ENCODE measurements around the gene AP2A1. TPM values are rescaled to one million over a fixed set of nuclear protein-coding genes. Genes with fewer than 3 reads are reported as not detected.

The AP2A1 gene
- total and polyA plus RNA-seq, 2 of the 13 experiments (the other 11 are each of a cell fraction or from before 2014, with no cell fraction given) = 22.7 to 39.7 TPM

DNA sequence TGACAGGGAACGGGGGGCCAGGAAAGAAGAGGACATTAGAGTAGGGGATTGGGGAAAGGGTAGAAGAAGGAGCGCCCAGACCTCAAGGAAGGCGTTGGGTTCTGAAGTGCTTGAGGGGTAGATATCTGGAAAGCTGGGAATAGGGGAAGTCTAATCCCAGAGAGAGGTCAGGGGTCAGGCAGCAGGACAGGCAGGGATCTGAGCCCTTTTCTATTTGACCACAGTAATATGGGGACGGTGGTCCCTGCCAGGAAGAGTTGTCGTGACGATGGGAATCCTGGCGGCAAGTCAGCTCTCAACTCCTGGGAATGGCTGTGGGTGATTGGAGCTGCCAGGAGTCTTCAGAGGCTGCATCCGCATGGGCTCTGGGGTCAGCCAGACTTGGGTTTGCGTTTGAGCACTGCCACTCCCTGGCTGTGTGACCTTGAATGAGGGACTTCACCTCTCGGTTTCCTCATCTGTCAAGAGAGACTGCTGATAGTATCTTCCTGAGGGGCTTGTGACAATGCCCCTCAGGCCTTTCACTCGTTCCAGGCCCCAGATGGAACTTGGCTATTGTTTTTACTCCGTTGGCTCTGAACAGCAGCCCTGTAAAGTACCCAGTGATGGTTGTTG, 1.3 kb downstream of the AP2A1 start:
- 40% methylated on average over 8 of the region's 12 CpGs for WGBS (ENCODE audit: low lambda C conversion rate)

DNA sequence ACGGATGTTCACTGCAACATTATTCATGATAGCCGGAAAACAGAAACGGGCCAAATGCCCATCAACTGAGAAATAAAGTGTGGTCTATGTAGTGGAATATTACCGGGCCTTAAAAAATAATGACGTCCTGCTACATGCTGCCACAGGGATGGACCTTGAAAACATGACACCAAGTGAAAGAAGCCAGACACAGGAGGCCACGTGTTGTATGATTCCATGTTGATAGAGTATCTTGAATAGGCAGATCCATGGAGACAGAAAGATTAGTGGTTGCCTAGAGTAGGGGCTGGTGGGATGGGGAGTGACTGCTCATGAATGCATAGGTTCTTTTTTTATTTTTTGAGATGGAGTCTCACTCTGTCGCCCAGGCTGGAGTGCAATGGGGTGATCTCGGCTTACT, 3.7 kb downstream of the AP2A1 start:
- TF ChIP-seq FLYWCH1 (CRISPR knock-in tag; IDR thresholded peaks at IDR 0.05) (no peak), AHR (CRISPR knock-in tag; IDR thresholded peaks at IDR 0.05) (no peak), ZNF382 (CRISPR knock-in tag; IDR thresholded peaks at IDR 0.05; ENCODE audit: borderline replicate concordance) (no peak), ZNF605 (CRISPR knock-in tag; IDR thresholded peaks at IDR 0.05) (no peak), ZMYM4 (CRISPR knock-in tag; IDR thresholded peaks at IDR 0.05) (no peak), ZNF674 (CRISPR knock-in tag; IDR thresholded peaks at IDR 0.05; ENCODE audit: low read depth) (no peak)
- DNase-seq (ENCODE audit: low spot score) (no peak), ATAC-seq (no peak), FAIRE-seq (no peak)
- H3K9ac ChIP-seq (ENCODE audit: insufficient read depth, low read depth, low read length) = no peak overlapping the region
- WGBS (ENCODE audit: low lambda C conversion rate) = 97% methylated on average over 8 of the region's 8 CpGs
- ChIA-PET POLR2A (interaction anchor here (1.2 to 1.8 kb wide), 2 partner anchors 80 to 1379 kb away, joined by 6 to 7 read pairs; partner anchors contain the start of genes KDELR1 and PTOV1), CTCF (ENCODE audit: low intra/inter-chr PET ratio, low total read pairs) (no interaction called here)
- no peak overlapping the region for H3K4me3 ChIP-seq (replicated peaks in 1 of 3; ENCODE audit: insufficient read depth in 1 of 3, low read depth in 2 of 3, low read length in 3 of 3)
- no peaks in the 10 kb centered on the region for H4K20me1 ChIP-seq (ENCODE audit: insufficient read depth, low read length)
- H3K36me3 ChIP-seq (replicated peaks in 1 of 2; ENCODE audit: control insufficient read depth in 1 of 2, insufficient read depth in 2 of 2, low read length in 2 of 2) = no peaks in the 10 kb centered on the region
- H3K27ac ChIP-seq (ENCODE audit: extremely low read length, insufficient read depth, low read length) = peak overlapping the region; percentile 85
- H3K9me3 ChIP-seq (ENCODE audit: low read length) = no peaks in the 10 kb centered on the region
- intact Hi-C loops (cut with micrococcal nuclease; ENCODE audit: unreplicated experiment) = no loop called here
- no TSS peak for BruUV-seq (replicated peaks)
- H3K4me1 ChIP-seq (ENCODE audit: insufficient read depth, low read length) = peaks cover 54% of the 10 kb centered on the region
- H2AFZ ChIP-seq (ENCODE audit: low read length) = no peak overlapping the region
- in situ Hi-C loops (cut with HindIII; ENCODE audit: extremely low pct_ligation_motif_present, low pct_unique_long_range_greater_than_20kb) = no loop called here
- H3K79me2 ChIP-seq (ENCODE audit: insufficient read depth, low read length) = peaks cover 20% of the 10 kb centered on the region
- H3K27me3 ChIP-seq (ENCODE audit: control insufficient read depth in 1 of 2, insufficient read depth in 2 of 2, low read length in 2 of 2) = no peaks in the 10 kb centered on the region; a peak in 1 of 5 replicates
- no peak overlapping the region for H3K4me2 ChIP-seq (ENCODE audit: low read depth, low read length)

More for the DNA sequence above, 1.3 kb downstream of the AP2A1 start:
- Histone ChIP-seq H3K27me3 (ENCODE audit: control insufficient read depth in 1 of 2, insufficient read depth in 2 of 2, low read length in 2 of 2) (no peaks in the 10 kb centered on the region; a peak in 1 of 5 replicates), H3K9me3 (ENCODE audit: low read length) (no peaks in the 10 kb centered on the region), H3K4me3 (replicated peaks in 1 of 3; ENCODE audit: insufficient read depth in 1 of 3, low read depth in 2 of 3, low read length in 3 of 3) (peak overlapping the region; percentile 88 to 96 (median 95)), H3K36me3 (replicated peaks in 1 of 2; ENCODE audit: control insufficient read depth in 1 of 2, insufficient read depth in 2 of 2, low read length in 2 of 2) (no peaks in the 10 kb centered on the region), H3K79me2 (ENCODE audit: insufficient read depth, low read length) (peaks cover 20% of the 10 kb centered on the region), H3K27ac (ENCODE audit: extremely low read length, insufficient read depth, low read length) (peak overlapping the region; percentile 51), H4K20me1 (ENCODE audit: insufficient read depth, low read length) (no peaks in the 10 kb centered on the region), H3K4me1 (ENCODE audit: insufficient read depth, low read length) (peaks cover 60% of the 10 kb centered on the region), H2AFZ (ENCODE audit: low read length) (no peak overlapping the region), H3K4me2 (ENCODE audit: low read depth, low read length) (peak overlapping the region; percentile 95), H3K9ac (ENCODE audit: insufficient read depth, low read depth, low read length) (peak overlapping the region; percentile 78)
- BruUV-seq (replicated peaks) = no TSS peak
- ChIA-PET POLR2A (no interaction called here), CTCF (ENCODE audit: low intra/inter-chr PET ratio, low total read pairs) (no interaction called here)
- intact Hi-C loops (cut with micrococcal nuclease; ENCODE audit: unreplicated experiment) (loop anchor here (10.0 kb wide), 1 partner anchor 47 kb away; the partner anchor contains the start of genes FUZ and MED25), in situ Hi-C loops (cut with HindIII; ENCODE audit: extremely low pct_ligation_motif_present, low pct_unique_long_range_greater_than_20kb) (no loop called here)
- no peak for ATAC-seq
- no peak for FAIRE-seq
- DNase-seq (ENCODE audit: low spot score) = no peak
- TF ChIP-seq MED8 (CRISPR knock-in tag; IDR thresholded peaks at IDR 0.05; ENCODE audit: insufficient replicate concordance) = no peak
- TF ChIP-seq PCBP2 (optimal IDR thresholded peaks at IDR 0.05; ENCODE audit: low read depth, low read length, poor library complexity, severe bottlenecking) = peak; percentile 25
- peak; percentile 10 for TF ChIP-seq XRCC5 (optimal IDR thresholded peaks at IDR 0.05; ENCODE audit: low read length)
- TF ChIP-seq ZNF768 (CRISPR knock-in tag; IDR thresholded peaks at IDR 0.05) = peak; percentile 70
- TF ChIP-seq NFATC3 (CRISPR knock-in tag; IDR thresholded peaks at IDR 0.05) = no peak
- TF ChIP-seq, protein P1, sequence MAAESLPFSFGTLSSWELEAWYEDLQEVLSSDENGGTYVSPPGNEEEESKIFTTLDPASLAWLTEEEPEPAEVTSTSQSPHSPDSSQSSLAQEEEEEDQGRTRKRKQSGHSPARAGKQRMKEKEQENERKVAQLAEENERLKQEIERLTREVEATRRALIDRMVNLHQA (CRISPR knock-in tag; IDR thresholded peaks at IDR 0.05) = no peak
- TF ChIP-seq, protein P2, sequence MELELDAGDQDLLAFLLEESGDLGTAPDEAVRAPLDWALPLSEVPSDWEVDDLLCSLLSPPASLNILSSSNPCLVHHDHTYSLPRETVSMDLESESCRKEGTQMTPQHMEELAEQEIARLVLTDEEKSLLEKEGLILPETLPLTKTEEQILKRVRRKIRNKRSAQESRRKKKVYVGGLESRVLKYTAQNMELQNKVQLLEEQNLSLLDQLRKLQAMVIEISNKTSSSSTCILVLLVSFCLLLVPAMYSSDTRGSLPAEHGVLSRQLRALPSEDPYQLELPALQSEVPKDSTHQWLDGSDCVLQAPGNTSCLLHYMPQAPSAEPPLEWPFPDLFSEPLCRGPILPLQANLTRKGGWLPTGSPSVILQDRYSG (CRISPR knock-in tag; IDR thresholded peaks at IDR 0.05) = no peak
- no peak for TF ChIP-seq ZNF747 (CRISPR knock-in tag; IDR thresholded peaks at IDR 0.05; ENCODE audit: borderline replicate concordance)
- no peak for TF ChIP-seq ZNF24 (IDR thresholded peaks at IDR 0.05)
- 0 out of 2 replicates have a peak, but pooled peaks have one; percentile 37 for TF ChIP-seq ZNF761 (CRISPR knock-in tag; conservative IDR thresholded peaks at IDR 0.05)
